A549 (cell line): ENCODE measurements around the gene CXCL12.

ENCODE experiments used
- MAZ ChIP-seq: fragments of 150-350 bp; IDR thresholded peaks from 2 replicates; pipeline ENCODE4 v1.6.1; 2014; ENCODE audit warnings: antibody characterized with exemption, low read depth, low read length, borderline replicate concordance
- POLR2A ChIP-seq: IDR thresholded peaks from 2 replicates; pipeline ENCODE4 v1.6.1; 2012; ENCODE audit warnings: mild to moderate bottlenecking, low read length
- RAD21 ChIP-seq, 2 experiments: fragments of >200 bp in 1 of 2; sonication (Bioruptor Twin) in 1 of 2; formaldehyde crosslinking in 1 of 2; IDR thresholded peaks in 1 of 2; conservative IDR thresholded peaks in 1 of 2; 2 replicates in 1 of 2; 3 replicates in 1 of 2; pipeline ENCODE4 v1.6.1; 2012 to 2018; ENCODE audit warnings: inconsistent platforms in 1 of 2
- RFX5 ChIP-seq: fragments of 450-650 bp; IDR thresholded peaks from 2 replicates; pipeline ENCODE4 v1.7.1; 2014; ENCODE audit warnings: antibody characterized with exemption, mild to moderate bottlenecking, moderate library complexity
- TP53 ChIP-seq: fragments of 250-450 bp; sonication (Bioruptor Pico); IDR thresholded peaks from 2 replicates; pipeline ENCODE4 v1.5.0; 2021; ENCODE audit warnings: mild to moderate bottlenecking, moderate library complexity
- USF2 ChIP-seq: fragments of 450-650 bp; IDR thresholded peaks from 2 replicates; pipeline ENCODE4 v1.6.1; 2014; ENCODE audit warnings: antibody characterized with exemption
- TF ChIP-seq, protein P1 (sequence below): fragments of >200 bp; sonication (Bioruptor Twin); formaldehyde crosslinking; IDR thresholded peaks from 3 replicates; pipeline ENCODE4 v1.5.1; 2016

- TF ChIP-seq, protein P1, sequence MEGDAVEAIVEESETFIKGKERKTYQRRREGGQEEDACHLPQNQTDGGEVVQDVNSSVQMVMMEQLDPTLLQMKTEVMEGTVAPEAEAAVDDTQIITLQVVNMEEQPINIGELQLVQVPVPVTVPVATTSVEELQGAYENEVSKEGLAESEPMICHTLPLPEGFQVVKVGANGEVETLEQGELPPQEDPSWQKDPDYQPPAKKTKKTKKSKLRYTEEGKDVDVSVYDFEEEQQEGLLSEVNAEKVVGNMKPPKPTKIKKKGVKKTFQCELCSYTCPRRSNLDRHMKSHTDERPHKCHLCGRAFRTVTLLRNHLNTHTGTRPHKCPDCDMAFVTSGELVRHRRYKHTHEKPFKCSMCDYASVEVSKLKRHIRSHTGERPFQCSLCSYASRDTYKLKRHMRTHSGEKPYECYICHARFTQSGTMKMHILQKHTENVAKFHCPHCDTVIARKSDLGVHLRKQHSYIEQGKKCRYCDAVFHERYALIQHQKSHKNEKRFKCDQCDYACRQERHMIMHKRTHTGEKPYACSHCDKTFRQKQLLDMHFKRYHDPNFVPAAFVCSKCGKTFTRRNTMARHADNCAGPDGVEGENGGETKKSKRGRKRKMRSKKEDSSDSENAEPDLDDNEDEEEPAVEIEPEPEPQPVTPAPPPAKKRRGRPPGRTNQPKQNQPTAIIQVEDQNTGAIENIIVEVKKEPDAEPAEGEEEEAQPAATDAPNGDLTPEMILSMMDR = no peak
- TF ChIP-seq RAD21 (conservative IDR thresholded peaks at IDR 0.05 in 1 of 2, IDR thresholded peaks at IDR 0.05 in 1 of 2) (no peak), MAZ (no peak), POLR2A (no peak), USF2 (no peak), TP53 (CRISPR knock-in tag) (no peak), RFX5 (no peak)
These were observed 20.3 kb downstream of the CXCL12 start for GRCh38 chr10:44364566-44364965.
